ENCODE measurements around the gene SNX32.

DNA sequence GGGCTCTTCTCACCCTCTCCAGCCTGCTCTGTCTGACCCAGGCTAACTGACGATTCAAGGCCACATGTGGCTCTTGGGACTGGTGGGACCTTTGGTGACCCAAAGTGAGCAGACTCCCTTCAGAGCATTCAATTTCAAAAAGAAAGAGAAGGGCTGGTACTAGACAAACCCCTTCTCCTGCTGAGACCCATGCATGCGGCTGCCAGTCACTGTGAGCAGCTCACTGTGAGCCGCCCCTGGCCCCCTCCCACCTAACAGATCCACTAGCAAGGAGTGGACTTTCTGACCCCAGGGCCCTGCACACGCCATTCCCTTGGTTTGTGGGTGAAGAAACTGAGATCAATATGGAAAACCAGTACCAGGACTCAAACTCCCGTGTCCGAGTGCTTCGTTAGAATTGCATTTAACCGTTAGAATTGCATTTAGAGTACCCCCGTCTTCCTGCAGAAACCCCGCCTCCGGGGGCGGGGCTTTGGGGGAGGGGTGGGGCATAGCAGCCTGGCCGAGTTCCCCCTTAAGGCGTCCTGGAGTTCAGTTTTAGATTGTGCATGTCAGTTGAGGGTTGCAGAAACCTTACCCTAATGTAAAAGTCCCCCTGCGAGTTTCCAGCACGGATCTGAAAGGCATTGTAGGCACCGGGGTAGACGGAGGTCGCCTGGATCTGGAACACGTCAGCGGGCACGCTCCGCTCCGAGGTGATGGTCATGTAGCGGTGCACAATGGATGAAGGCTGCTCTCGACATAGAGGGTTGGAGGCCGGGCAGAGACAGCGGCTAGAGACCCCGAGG, 33.7 kb downstream of the SNX32 start:
- TF ChIP-seq, protein P1, sequence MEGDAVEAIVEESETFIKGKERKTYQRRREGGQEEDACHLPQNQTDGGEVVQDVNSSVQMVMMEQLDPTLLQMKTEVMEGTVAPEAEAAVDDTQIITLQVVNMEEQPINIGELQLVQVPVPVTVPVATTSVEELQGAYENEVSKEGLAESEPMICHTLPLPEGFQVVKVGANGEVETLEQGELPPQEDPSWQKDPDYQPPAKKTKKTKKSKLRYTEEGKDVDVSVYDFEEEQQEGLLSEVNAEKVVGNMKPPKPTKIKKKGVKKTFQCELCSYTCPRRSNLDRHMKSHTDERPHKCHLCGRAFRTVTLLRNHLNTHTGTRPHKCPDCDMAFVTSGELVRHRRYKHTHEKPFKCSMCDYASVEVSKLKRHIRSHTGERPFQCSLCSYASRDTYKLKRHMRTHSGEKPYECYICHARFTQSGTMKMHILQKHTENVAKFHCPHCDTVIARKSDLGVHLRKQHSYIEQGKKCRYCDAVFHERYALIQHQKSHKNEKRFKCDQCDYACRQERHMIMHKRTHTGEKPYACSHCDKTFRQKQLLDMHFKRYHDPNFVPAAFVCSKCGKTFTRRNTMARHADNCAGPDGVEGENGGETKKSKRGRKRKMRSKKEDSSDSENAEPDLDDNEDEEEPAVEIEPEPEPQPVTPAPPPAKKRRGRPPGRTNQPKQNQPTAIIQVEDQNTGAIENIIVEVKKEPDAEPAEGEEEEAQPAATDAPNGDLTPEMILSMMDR (IDR thresholded peaks at IDR 0.05; ENCODE audit: low read depth, low read length, poor library complexity, severe bottlenecking), result no peak
- no peak for TF ChIP-seq EZH2phosphoT487 (IDR thresholded peaks at IDR 0.05; ENCODE audit: borderline replicate concordance, low read length)
